HepG2 (cell line): ENCODE results near the gene TOR1A. TPM values are rescaled to one million over a fixed set of nuclear protein-coding genes. Genes with fewer than 3 reads are reported as not detected.
A peak's percentile ranks its signal among the peaks of the same experiment; 100 is the strongest.

Experiments used
- ATF7 ChIP-seq, 2 experiments: fragments of 450-650 bp in 1 of 2; sonication (generic) in 1 of 2; formaldehyde crosslinking in 1 of 2; IDR thresholded peaks; 2 replicates each; pipeline versions ENCODE4 v1.4.0 to v1.6.1; 2016 to 2020; ENCODE audit warnings: antibody characterized with exemption in 1 of 2, mild to moderate bottlenecking in 1 of 2, missing genetic modification reagents in 1 of 2
- CAMTA2 ChIP-seq: sonication (generic); formaldehyde crosslinking; IDR thresholded peaks from 2 replicates; pipeline ENCODE4 v1.4.0; 2020; ENCODE audit warnings: mild to moderate bottlenecking, missing genetic modification reagents, borderline replicate concordance
- KMT2B ChIP-seq: IDR thresholded peaks from 2 replicates; pipeline ENCODE4 v1.6.1; 2016; ENCODE audit warnings: missing genetic modification reagents, missing compliant biosample characterization
- MXI1 ChIP-seq: IDR thresholded peaks from 3 replicates; pipeline ENCODE4 v1.6.1; 2012; ENCODE audit warnings: low read depth, low read length, inconsistent platforms, borderline replicate concordance
- PHB2 ChIP-seq: fragments of 450-650 bp; IDR thresholded peaks from 2 replicates; pipeline ENCODE4 v1.6.1; 2018; ENCODE audit not compliant: partially characterized antibody
- PREB ChIP-seq: sonication (generic); formaldehyde crosslinking; IDR thresholded peaks from 2 replicates; pipeline ENCODE4 v1.4.0; 2020; ENCODE audit warnings: missing genetic modification reagents
- RERE ChIP-seq: IDR thresholded peaks from 2 replicates; pipeline ENCODE4 v1.6.1; 2016; ENCODE audit warnings: low read depth, missing genetic modification reagents, missing compliant biosample characterization
- SP140L ChIP-seq: sonication (generic); formaldehyde crosslinking; IDR thresholded peaks from 2 replicates; pipeline ENCODE4 v1.4.0; 2020; ENCODE audit warnings: missing genetic modification reagents, borderline replicate concordance
- SPEN ChIP-seq: sonication (generic); formaldehyde crosslinking; IDR thresholded peaks from 2 replicates; pipeline ENCODE4 v1.5.1; 2020; ENCODE audit warnings: low read depth, mild to moderate bottlenecking, missing genetic modification reagents
- THRA ChIP-seq: sonication (generic); formaldehyde crosslinking; IDR thresholded peaks from 2 replicates; pipeline ENCODE4 v1.4.0; 2020; ENCODE audit warnings: missing genetic modification reagents, borderline replicate concordance
- ZKSCAN8 ChIP-seq: IDR thresholded peaks from 2 replicates; pipeline ENCODE4 v1.6.1; 2016; ENCODE audit warnings: borderline replicate concordance, missing genetic modification reagents, missing compliant biosample characterization
- ZNF383 ChIP-seq: sonication (generic); formaldehyde crosslinking; IDR thresholded peaks from 2 replicates; pipeline ENCODE4 v1.4.0; 2020; ENCODE audit warnings: missing genetic modification reagents, mild to moderate bottlenecking, borderline replicate concordance
- ZNF530 ChIP-seq: sonication (generic); formaldehyde crosslinking; IDR thresholded peaks from 2 replicates; pipeline ENCODE4 v1.5.0; 2020; ENCODE audit warnings: low read depth, mild to moderate bottlenecking, missing genetic modification reagents
- ZNF549 ChIP-seq: sonication (generic); formaldehyde crosslinking; IDR thresholded peaks from 2 replicates; pipeline ENCODE4 v1.5.0; 2020; ENCODE audit warnings: missing genetic modification reagents
- ZNF570 ChIP-seq: sonication (generic); formaldehyde crosslinking; IDR thresholded peaks from 2 replicates; pipeline ENCODE4 v1.4.0; 2020; ENCODE audit warnings: mild to moderate bottlenecking, missing genetic modification reagents, borderline replicate concordance
- ZNF580 ChIP-seq: IDR thresholded peaks from 2 replicates; pipeline ENCODE4 v1.6.1; 2016; ENCODE audit warnings: low read depth, borderline replicate concordance
- ZNF800 ChIP-seq: sonication (generic); formaldehyde crosslinking; IDR thresholded peaks from 2 replicates; pipeline ENCODE4 v1.4.0; 2020; ENCODE audit warnings: missing genetic modification reagents
- ZNF841 ChIP-seq: sonication (generic); formaldehyde crosslinking; IDR thresholded peaks from 2 replicates; pipeline ENCODE4 v1.8.1; 2023; ENCODE audit warnings: missing genetic modification reagents, borderline replicate concordance
- polyA plus RNA-seq, 8 experiments: library from polyadenylated mRNA; depleted of rRNA in 3 of 8; stranded (reverse) in 7 of 8; unstranded in 1 of 8; fragments of >200 nt; fragmentation: Illumina TruSeq in 4 of 8; extraction: Trizol in 4 of 8; gene quantifications; 2 replicates each; pipeline versions ENCODE4 v1.2.1 to v1.2.3, GENCODE V29; 2011 to 2016; ENCODE audit warnings: low read depth in 4 of 8, missing spikeins in 1 of 8, mixed read lengths in 1 of 8; ENCODE audit not compliant: insufficient read depth in 1 of 8
- total RNA-seq, 5 experiments: library from RNA; depleted of rRNA; stranded (reverse); fragments of >200 nt; fragmentation: Illumina TruSeq; extraction: Trizol; gene quantifications; 2 replicates each; pipeline ENCODE4 v1.2.3, GENCODE V29; 2016; ENCODE audit warnings: low read depth in 1 of 5

The TOR1A gene
- total and polyA plus RNA-seq, 2 of the 13 experiments (the other 11 are each of a cell fraction or from before 2014, with no cell fraction given) = 31.6 to 41.4 TPM

- TF ChIP-seq ZNF800 (CRISPR knock-in tag) (no peak), ZNF841 (CRISPR knock-in tag) (0 out of 2 replicates have a peak, but pooled peaks have one; percentile 43), ZNF530 (no peak), THRA (CRISPR knock-in tag) (peak; percentile 60; the same call in 1 of the 2 replicates), ATF7 (IDR thresholded peaks at IDR 0.05) (no peak), ATF7 (CRISPR knock-in tag; IDR thresholded peaks at IDR 0.05) (no peak), CAMTA2 (0 out of 2 replicates have a peak, but pooled peaks have one; percentile 16), ZNF549 (CRISPR knock-in tag) (no peak), PHB2 (no peak), MXI1 (peak; percentile 97; the same call in 2 of the 3 replicates), SPEN (CRISPR knock-in tag) (peak; percentile 96), ZKSCAN8 (peak; percentile 50; the same call in 1 of the 2 replicates), SP140L (CRISPR knock-in tag) (no peak), KMT2B (CRISPR knock-in tag) (peak; percentile 94), ZNF383 (no peak), ZNF580 (CRISPR knock-in tag) (peak; percentile 96; the same call in 1 of the 2 replicates), PREB (CRISPR knock-in tag) (no peak), ZNF570 (no peak), RERE (CRISPR knock-in tag) (no peak)
Measured at GRCh38 chr9:129823935-129824601, at the start of gene TOR1A (continued).
